Activated CD4-positive, alpha-beta T cell treated with anti-CD3 and anti-CD28 coated beads, Interleukin-2, amount 50 U/mL, for 24 hours (primary cell): Measurements from ENCODE around the gene SEPSECS.

Source experiments
- DNase-seq, 2 donors: peaks; one replicate each; pipeline ENCODE4 v3.0.0-alpha.2; 2020; ENCODE audit warnings: low read depth in 1 of 2, low spot score in 1 of 2

Gene SEPSECS

GRCh38 chr4:25157081-25157480 is 3.2 kb downstream of the SEPSECS start:
- DNase-seq: no peak

- DNase-seq: no peak
These were observed 4.3 kb downstream of the SEPSECS start for GRCh38 chr4:25155947-25156346.

GRCh38 chr4:25154594-25155265 is 5.5 kb downstream of the SEPSECS start:
- DNase-seq: no peak

GRCh38 chr4:25146076-25146475 is 14.2 kb downstream of the SEPSECS start:
- no peak for DNase-seq

- DNase-seq: no peak
These were observed 15.3 kb downstream of the SEPSECS start for GRCh38 chr4:25144870-25145481.

GRCh38 chr4:25142468-25142867 is 17.8 kb downstream of the SEPSECS start:
- no peak for DNase-seq

GRCh38 chr4:25141592-25141991 is 18.7 kb downstream of the SEPSECS start:
- DNase-seq: no peak

GRCh38 chr4:25133132-25133531 is 27.1 kb downstream of the SEPSECS start:
- no peak for DNase-seq

GRCh38 chr4:25131926-25132325 is 28.3 kb downstream of the SEPSECS start:
- DNase-seq: no peak

- DNase-seq: no peak
These were observed 28.9 kb downstream of the SEPSECS start for GRCh38 chr4:25131381-25131780.

- DNase-seq: no peak
These were observed 30.3 kb downstream of the SEPSECS start for GRCh38 chr4:25129917-25130316.

GRCh38 chr4:25128671-25129070 is 31.6 kb downstream of the SEPSECS start:
- no peak for DNase-seq

- no peak for DNase-seq
These were observed 37.0 kb downstream of the SEPSECS start for GRCh38 chr4:25123236-25123635.

- DNase-seq: no peak
These were observed 39.9 kb downstream of the SEPSECS start for GRCh38 chr4:25120146-25120940.

- DNase-seq: no peak
These were observed 42.4 kb downstream of the SEPSECS start for GRCh38 chr4:25117716-25118472.

GRCh38 chr4:25117274-25117673 is 43.0 kb downstream of the SEPSECS start:
- no peak for DNase-seq

- DNase-seq: no peak
These were observed 46.0 kb downstream of the SEPSECS start for GRCh38 chr4:25113915-25114904.

- DNase-seq: no peak
These were observed 47.3 kb downstream of the SEPSECS start for GRCh38 chr4:25112995-25113380.

- DNase-seq: no peak
These were observed 47.8 kb downstream of the SEPSECS start for GRCh38 chr4:25112366-25112994.

GRCh38 chr4:25111648-25112196 is 48.5 kb downstream of the SEPSECS start:
- no peak for DNase-seq
